ENCODE results near the gene RSBN1. TPM values are rescaled to one million over a fixed set of nuclear protein-coding genes. Genes with fewer than 3 reads are reported as not detected.

Gene RSBN1
- 8.1 and 10.7 TPM in 2 replicates for total RNA-seq (2014; rRNA removed)
- polyA plus RNA-seq (2012): 3.6 TPM

- peak; percentile 99 for DNase-seq (ENCODE audit: low read depth)
Observed at GRCh38 chr1:113811888-113812660, at the start of gene RSBN1. Gene RSBN1, minus strand, starts transcription at chr1:113812476. Its CDS starts 64 bp downstream, at chr1:113812412.

GRCh38 chr1:113861641-113862040 is 49.4 kb upstream of the RSBN1 start:
- no peak for DNase-seq (ENCODE audit: low read depth)

GRCh38 chr1:113860891-113861290 is 48.6 kb upstream of the RSBN1 start:
- peak; percentile 74 for DNase-seq (ENCODE audit: low read depth)

GRCh38 chr1:113859478-113860175 is 47.4 kb upstream of the RSBN1 start:
- no peak for DNase-seq (ENCODE audit: low read depth)

- no peak for DNase-seq (ENCODE audit: low read depth)
Observed at GRCh38 chr1:113858982-113859381, 46.7 kb upstream of the RSBN1 start.

GRCh38 chr1:113858418-113858817 is 46.1 kb upstream of the RSBN1 start:
- no peak for DNase-seq (ENCODE audit: low read depth)

- no peak for DNase-seq (ENCODE audit: low read depth)
Observed at GRCh38 chr1:113857776-113858175, 45.5 kb upstream of the RSBN1 start.

GRCh38 chr1:113856401-113856790 is 44.1 kb upstream of the RSBN1 start:
- no peak for DNase-seq (ENCODE audit: low read depth)

GRCh38 chr1:113855630-113856400 is 43.5 kb upstream of the RSBN1 start:
- DNase-seq (ENCODE audit: low read depth): no peak

- no peak for DNase-seq (ENCODE audit: low read depth)
Observed at GRCh38 chr1:113854234-113854633, 42.0 kb upstream of the RSBN1 start.

- DNase-seq (ENCODE audit: low read depth): peak; percentile 50
Observed at GRCh38 chr1:113852694-113853093, 40.4 kb upstream of the RSBN1 start.

- DNase-seq (ENCODE audit: low read depth): no peak
Observed at GRCh38 chr1:113850127-113850796, 38.0 kb upstream of the RSBN1 start.

- DNase-seq (ENCODE audit: low read depth): no peak
Observed at GRCh38 chr1:113849072-113849471, 36.8 kb upstream of the RSBN1 start.

- DNase-seq (ENCODE audit: low read depth): no peak
Observed at GRCh38 chr1:113846391-113847035, 34.2 kb upstream of the RSBN1 start.

- DNase-seq (ENCODE audit: low read depth): no peak
Observed at GRCh38 chr1:113836534-113836933, 24.3 kb upstream of the RSBN1 start.

GRCh38 chr1:113835686-113836290 is 23.5 kb upstream of the RSBN1 start:
- peak; percentile 57 for DNase-seq (ENCODE audit: low read depth)

GRCh38 chr1:113834716-113835115 is 22.4 kb upstream of the RSBN1 start:
- no peak for DNase-seq (ENCODE audit: low read depth)

- no peak for DNase-seq (ENCODE audit: low read depth)
Observed at GRCh38 chr1:113830039-113830438, 17.8 kb upstream of the RSBN1 start.

- DNase-seq (ENCODE audit: low read depth): no peak
Observed at GRCh38 chr1:113821916-113822315, 9.6 kb upstream of the RSBN1 start.

- DNase-seq (ENCODE audit: low read depth): no peak
Observed at GRCh38 chr1:113818578-113818977, 6.3 kb upstream of the RSBN1 start.

- DNase-seq (ENCODE audit: low read depth): no peak
Observed at GRCh38 chr1:113813218-113813617, 942 bp upstream of the RSBN1 start.
